ENCODE data around the gene TANGO6.

DNA sequence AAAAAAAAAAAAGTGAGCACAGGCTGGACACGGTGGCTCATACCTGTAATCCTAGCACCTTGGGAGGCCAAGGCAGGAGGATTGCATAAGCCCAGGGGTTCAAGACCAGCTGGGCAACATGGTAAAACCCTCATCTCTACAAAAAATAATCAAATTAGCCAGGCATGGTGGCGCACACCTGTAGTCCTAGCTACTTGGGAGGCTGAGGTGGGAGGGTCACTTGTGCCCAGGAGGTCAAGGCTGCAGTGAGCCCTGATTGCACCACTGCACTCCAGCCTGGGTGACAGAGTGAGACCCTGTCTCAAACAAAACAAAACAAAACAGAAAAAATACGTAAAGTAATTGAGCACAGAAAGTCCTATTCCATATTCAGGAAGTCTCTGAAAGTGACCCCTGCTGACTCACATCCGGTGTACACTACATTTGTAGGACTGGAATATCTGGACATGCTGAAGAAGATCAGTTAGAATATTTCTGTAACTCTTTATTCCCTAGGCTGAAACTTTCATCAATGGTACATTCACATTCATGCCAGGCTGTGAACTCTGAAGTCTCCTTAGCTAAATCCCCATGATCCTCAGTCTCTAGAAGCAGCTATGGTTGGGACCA lies 196.1 kb downstream of the TANGO6 start:
- TF ChIP-seq, protein P1, sequence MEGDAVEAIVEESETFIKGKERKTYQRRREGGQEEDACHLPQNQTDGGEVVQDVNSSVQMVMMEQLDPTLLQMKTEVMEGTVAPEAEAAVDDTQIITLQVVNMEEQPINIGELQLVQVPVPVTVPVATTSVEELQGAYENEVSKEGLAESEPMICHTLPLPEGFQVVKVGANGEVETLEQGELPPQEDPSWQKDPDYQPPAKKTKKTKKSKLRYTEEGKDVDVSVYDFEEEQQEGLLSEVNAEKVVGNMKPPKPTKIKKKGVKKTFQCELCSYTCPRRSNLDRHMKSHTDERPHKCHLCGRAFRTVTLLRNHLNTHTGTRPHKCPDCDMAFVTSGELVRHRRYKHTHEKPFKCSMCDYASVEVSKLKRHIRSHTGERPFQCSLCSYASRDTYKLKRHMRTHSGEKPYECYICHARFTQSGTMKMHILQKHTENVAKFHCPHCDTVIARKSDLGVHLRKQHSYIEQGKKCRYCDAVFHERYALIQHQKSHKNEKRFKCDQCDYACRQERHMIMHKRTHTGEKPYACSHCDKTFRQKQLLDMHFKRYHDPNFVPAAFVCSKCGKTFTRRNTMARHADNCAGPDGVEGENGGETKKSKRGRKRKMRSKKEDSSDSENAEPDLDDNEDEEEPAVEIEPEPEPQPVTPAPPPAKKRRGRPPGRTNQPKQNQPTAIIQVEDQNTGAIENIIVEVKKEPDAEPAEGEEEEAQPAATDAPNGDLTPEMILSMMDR (IDR thresholded peaks at IDR 0.05), result no peak
- no peak for TF ChIP-seq EZH2 (IDR thresholded peaks at IDR 0.05)
